Fibroblast of mammary gland (primary cell): ENCODE results near the gene KRTAP12-1.

ENCODE experiments used
- DNase-seq: peaks from one replicate; pipeline ENCODE4 v3.0.0-alpha.2; 2010; ENCODE audit warnings: low read depth
- H3K4me3 ChIP-seq: 2 replicates; pipeline ENCODE4 v1.5.1; 2011; ENCODE audit warnings: low read depth, mild to moderate bottlenecking, low read length, moderate library complexity; ENCODE audit not compliant: control insufficient read depth
- TF ChIP-seq, protein P1 (sequence below): conservative IDR thresholded peaks from 2 replicates; pipeline ENCODE4 v1.5.1; 2011; ENCODE audit warnings: low read depth, low read length, inconsistent platforms; ENCODE audit not compliant: control insufficient read depth, insufficient read depth

KRTAP12-1 gene, protein sequence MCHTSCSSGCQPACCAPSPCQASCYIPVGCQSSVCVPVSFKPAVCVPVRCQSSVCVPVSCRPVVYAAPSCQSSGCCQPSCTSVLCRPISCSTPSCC

DNA sequence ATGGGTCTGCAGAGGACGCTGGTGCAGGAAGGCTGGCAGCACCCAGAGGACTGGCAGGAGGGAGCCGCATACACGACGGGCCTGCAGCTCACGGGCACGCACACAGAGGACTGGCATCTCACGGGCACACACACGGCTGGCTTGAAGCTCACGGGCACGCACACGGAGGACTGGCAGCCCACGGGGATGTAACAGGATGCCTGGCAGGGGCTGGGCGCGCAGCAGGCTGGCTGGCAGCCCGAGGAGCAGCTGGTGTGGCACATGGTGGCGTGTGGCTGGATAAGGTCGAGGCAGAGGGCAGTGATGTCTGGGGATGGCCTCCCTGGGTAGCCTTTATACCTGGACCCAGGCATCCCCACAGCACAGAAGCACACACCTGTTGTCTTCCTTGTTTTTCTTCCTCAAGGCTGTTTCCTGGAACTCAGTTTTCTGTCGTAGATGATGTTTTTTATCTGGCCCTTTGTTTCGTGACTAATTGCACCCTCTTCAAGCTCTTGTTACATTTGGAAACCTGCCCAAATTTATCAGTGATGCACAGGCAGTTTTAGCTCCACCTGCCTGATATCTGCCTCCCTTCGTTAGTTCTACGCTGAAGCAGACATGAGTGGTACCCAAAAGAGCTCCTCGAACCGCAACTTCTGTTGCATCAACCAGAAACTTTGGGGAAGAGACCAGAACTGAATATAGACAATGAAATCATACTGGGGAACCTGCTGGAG, at the start of gene KRTAP12-1:
TSS of gene KRTAP12-1 (minus strand) at position 303 of the 719 bp plus-strand sequence. CDS start at position 263, 40 bp downstream.
- TF ChIP-seq, protein P1, sequence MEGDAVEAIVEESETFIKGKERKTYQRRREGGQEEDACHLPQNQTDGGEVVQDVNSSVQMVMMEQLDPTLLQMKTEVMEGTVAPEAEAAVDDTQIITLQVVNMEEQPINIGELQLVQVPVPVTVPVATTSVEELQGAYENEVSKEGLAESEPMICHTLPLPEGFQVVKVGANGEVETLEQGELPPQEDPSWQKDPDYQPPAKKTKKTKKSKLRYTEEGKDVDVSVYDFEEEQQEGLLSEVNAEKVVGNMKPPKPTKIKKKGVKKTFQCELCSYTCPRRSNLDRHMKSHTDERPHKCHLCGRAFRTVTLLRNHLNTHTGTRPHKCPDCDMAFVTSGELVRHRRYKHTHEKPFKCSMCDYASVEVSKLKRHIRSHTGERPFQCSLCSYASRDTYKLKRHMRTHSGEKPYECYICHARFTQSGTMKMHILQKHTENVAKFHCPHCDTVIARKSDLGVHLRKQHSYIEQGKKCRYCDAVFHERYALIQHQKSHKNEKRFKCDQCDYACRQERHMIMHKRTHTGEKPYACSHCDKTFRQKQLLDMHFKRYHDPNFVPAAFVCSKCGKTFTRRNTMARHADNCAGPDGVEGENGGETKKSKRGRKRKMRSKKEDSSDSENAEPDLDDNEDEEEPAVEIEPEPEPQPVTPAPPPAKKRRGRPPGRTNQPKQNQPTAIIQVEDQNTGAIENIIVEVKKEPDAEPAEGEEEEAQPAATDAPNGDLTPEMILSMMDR, result no peak
- no peak within 1 kb of the TSS for H3K4me3 ChIP-seq
- no peak for DNase-seq

DNA sequence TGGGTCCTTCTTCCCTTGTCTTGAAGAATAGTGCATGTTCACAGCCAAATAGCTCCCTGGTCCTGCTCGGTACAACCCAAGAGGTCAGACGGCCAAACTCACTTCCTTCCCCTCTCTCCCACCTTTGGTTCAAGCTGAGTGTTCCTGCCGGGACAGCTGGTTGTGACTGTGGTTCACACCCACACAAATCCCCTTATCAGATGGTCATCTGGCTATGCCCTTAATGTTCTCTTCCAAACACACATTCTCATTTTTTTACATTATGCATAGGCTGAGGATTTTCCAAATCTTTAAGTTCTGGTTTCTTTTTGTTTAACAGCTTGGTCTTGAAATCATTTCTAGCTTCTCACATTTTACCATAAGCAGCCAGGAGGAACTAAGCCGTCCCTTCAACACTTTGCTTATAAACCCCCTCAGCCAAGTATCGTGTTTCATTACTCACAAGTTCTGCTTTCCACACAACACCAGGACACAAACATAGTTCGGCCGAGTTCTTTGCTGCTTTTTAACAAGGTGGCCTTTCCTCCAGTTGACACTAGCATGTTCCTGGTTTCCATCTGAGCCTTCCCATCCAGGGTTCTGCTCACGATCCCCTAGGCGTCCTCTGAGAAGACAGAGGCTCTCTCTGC, 49.1 kb upstream of the KRTAP12-1 start:
- DNase-seq, result no peak
- TF ChIP-seq, protein P1, result no peak
- no peak overlapping the region for H3K4me3 ChIP-seq

DNA sequence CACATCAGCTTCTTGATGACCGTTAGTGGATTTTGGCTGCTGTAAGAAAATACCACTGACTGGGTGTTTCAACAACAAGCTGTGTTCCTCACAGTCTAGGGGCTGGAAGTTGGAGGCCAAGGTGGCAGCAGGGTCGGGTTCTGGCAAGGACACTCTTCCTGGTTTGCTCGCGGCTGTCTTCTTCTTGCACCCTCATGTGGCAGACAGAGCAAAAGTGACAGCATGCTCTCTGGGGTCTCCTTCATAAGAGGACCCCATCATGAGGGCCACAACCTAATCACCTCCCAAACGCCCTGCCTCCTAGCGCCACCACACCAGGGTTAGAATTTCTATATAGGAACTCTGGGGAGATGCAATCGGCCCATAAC, 48.0 kb upstream of the KRTAP12-1 start:
- no peak for DNase-seq
- TF ChIP-seq, protein P1, result no peak
- H3K4me3 ChIP-seq, result no peak overlapping the region

DNA sequence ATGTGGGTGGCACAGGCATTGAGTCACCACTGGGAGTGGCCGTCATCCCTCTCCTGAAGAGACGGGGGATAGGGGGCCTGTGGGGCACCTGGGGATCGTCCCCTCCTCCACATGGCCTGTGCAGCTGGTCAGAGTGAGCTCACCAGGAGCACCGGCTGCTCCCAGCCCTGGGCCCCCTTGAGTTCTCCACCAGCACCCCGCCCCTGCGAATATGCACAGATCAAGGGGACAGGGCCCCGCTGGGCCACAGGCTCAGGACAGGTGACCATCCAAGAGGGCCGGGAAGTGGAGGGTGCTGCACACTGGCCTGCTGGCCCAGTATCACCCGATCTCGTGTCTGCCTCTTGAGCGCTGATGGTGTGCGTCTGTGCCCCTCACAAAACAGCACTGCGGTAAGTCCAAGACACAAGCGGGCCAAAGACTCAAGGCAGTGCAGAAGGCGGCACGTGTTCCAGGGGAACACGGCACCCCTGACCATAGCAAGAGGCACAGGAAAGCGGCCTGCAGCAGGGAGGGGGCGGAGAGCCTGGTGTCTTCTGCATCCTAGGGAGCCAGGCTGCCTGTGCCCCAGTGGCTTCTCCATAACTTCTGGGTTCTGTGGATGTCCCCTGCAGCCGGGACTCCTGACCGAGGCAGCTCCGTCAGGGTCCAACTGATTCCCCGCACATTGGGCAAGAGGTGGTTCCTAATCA, 47.5 kb upstream of the KRTAP12-1 start:
- DNase-seq, result no peak
- no peak overlapping the region for H3K4me3 ChIP-seq
- TF ChIP-seq, protein P1, result no peak

DNA sequence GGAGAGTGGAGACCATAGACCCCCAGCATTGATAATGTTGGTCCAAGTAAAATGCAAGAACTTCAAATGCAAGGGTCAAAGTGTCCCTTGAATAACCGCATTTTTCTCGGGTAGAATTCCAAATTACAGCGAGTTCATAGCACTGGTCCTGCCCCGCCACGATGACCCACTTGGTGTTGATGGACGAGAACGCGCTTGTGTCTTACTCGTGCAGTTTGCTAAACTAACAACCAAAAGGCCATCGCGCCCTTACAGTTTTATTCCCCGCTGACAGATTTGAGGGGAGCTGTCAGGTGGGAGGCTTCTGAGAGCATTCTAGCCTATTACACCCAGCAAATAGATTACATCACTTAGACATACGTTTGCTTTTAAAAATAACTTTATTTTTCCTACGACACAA, 46.8 kb upstream of the KRTAP12-1 start:
- TF ChIP-seq, protein P1, result no peak
- DNase-seq, result no peak
- no peak overlapping the region for H3K4me3 ChIP-seq

DNA sequence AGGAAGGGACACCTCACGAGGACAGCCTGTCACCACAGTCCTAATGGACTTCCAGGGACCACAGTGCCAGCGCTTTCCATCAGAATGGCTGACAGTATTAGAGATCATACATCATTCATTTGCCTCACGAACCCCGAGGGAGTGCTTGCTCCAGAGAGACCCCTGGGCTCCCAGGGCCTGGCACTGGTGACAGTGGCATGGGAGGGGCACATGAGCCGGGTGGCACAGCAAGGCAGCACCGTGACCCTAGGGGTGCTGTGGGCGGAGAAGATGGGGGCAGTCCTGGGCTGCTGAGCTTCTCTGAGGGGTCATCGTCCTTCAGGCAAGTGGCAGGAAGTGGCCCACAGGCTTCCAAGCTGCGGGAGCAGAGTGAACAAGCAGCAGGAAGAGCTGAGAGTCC, 45.8 kb upstream of the KRTAP12-1 start:
- H3K4me3 ChIP-seq, result no peak overlapping the region
- no peak for DNase-seq
- TF ChIP-seq, protein P1, result no peak
